GM19468 (cell line): ENCODE data around the gene RUVBL2.
"Not testable (repeated sequence)": the region's sequence is repeated elsewhere in the genome, so short reads cannot be mapped to it uniquely, and the experiment has no call there.

Experiments used
- ATAC-seq: cut with Tn5 transposase; IDR thresholded peaks from one replicate; pipeline ENCODE4 v1.9.1; 2021; ENCODE audit warnings: mild to moderate bottlenecking, moderate library complexity, moderate number of reproducible peaks; ENCODE audit not compliant: unreplicated experiment; ENCODE audit errors: extremely low read depth

Gene RUVBL2

GRCh38 chr19:49016067-49016839, 22.6 kb downstream of the RUVBL2 start:
- ATAC-seq = no peak

GRCh38 chr19:49017041-49017665, 23.5 kb downstream of the RUVBL2 start, which contains the start of gene LHB:
LHB (minus strand) TSS chr19:49017091; CDS start chr19:49017081, 10 bp downstream.
- ATAC-seq = no peak

GRCh38 chr19:49017666-49018351, 24.1 kb downstream of the RUVBL2 start:
- no peak for ATAC-seq

- ATAC-seq = not testable (repeated sequence)
Measured at GRCh38 chr19:49018388-49019241, 24.9 kb downstream of the RUVBL2 start.

GRCh38 chr19:49019242-49019932, 25.7 kb downstream of the RUVBL2 start:
- no peak for ATAC-seq

- no peak for ATAC-seq
Measured at GRCh38 chr19:49020342-49020741, 26.7 kb downstream of the RUVBL2 start.

GRCh38 chr19:49020931-49021895, 27.5 kb downstream of the RUVBL2 start:
- ATAC-seq = no peak

- ATAC-seq = no peak
Measured at GRCh38 chr19:49022116-49022515, 28.4 kb downstream of the RUVBL2 start.

- not testable (repeated sequence) for ATAC-seq
Measured at GRCh38 chr19:49024233-49024632, 30.5 kb downstream of the RUVBL2 start, which contains the start of gene CGB3. CGB3 (minus strand) TSS chr19:49024333; CDS start chr19:49023971, 362 bp downstream.

GRCh38 chr19:49025088-49025487, 31.4 kb downstream of the RUVBL2 start:
- ATAC-seq = not testable (repeated sequence)

- ATAC-seq = not testable (repeated sequence)
Measured at GRCh38 chr19:49025599-49025998, 31.9 kb downstream of the RUVBL2 start.

GRCh38 chr19:49028686-49029085, 35.0 kb downstream of the RUVBL2 start:
- not testable (repeated sequence) for ATAC-seq

GRCh38 chr19:49029749-49030148, 36.1 kb downstream of the RUVBL2 start:
- ATAC-seq = not testable (repeated sequence)

- not testable (repeated sequence) for ATAC-seq
Measured at GRCh38 chr19:49030323-49030722, 36.6 kb downstream of the RUVBL2 start.

GRCh38 chr19:49031642-49032301, 38.1 kb downstream of the RUVBL2 start, which contains the start of gene CGB2:
CGB2 (plus strand) TSS chr19:49031890; CDS start chr19:49032096, 206 bp downstream.
- ATAC-seq = not testable (repeated sequence)

GRCh38 chr19:49036815-49037214, 43.1 kb downstream of the RUVBL2 start, which contains the start of gene CGB1:
CGB1 (minus strand) TSS chr19:49036895; CDS start chr19:49036711, 184 bp downstream.
- ATAC-seq = not testable (repeated sequence)

GRCh38 chr19:49038111-49038510, 44.4 kb downstream of the RUVBL2 start:
- not testable (repeated sequence) for ATAC-seq
